Neural cell (in vitro differentiated cells): ENCODE data around the gene ENO4.

ENCODE experiments used
- EP300 ChIP-seq: fragments of 450-650 bp; conservative IDR thresholded peaks from 2 replicates; pipeline ENCODE4 v1.6.1; 2014; ENCODE audit warnings: antibody characterized with exemption, mild to moderate bottlenecking, moderate library complexity; ENCODE audit not compliant: poor library complexity, severe bottlenecking
- EZH2 ChIP-seq: fragments of 200-600, 300-800 bp; shearing (Covaris generic), sonication (generic); IDR thresholded peaks from 2 replicates; pipeline ENCODE4 v1.6.1; 2014; ENCODE audit warnings: antibody characterized with exemption, low read length, borderline replicate concordance, mild to moderate bottlenecking; ENCODE audit not compliant: insufficient read depth, poor library complexity, severe bottlenecking
- MXI1 ChIP-seq: fragments of 450-650 bp; conservative IDR thresholded peaks from 2 replicates; pipeline ENCODE4 v1.6.1; 2014; ENCODE audit warnings: antibody characterized with exemption, mild to moderate bottlenecking; ENCODE audit not compliant: poor library complexity, severe bottlenecking
- POLR2AphosphoS5 ChIP-seq: IDR thresholded peaks from 2 replicates; pipeline ENCODE4 v1.6.1; 2012
- REST ChIP-seq: IDR thresholded peaks from 2 replicates; pipeline ENCODE4 v1.6.1; 2012; ENCODE audit warnings: borderline replicate concordance
- SMC3 ChIP-seq: fragments of 450-650 bp; conservative IDR thresholded peaks from 2 replicates; pipeline ENCODE4 v1.6.1; 2014; ENCODE audit warnings: antibody characterized with exemption, mild to moderate bottlenecking, moderate library complexity; ENCODE audit not compliant: poor library complexity
- TF ChIP-seq, protein P1 (sequence below): fragments of 450-650 bp; IDR thresholded peaks from 2 replicates; pipeline ENCODE4 v1.5.1; 2014; ENCODE audit warnings: antibody characterized with exemption, mild to moderate bottlenecking, moderate library complexity; ENCODE audit not compliant: poor library complexity, severe bottlenecking

DNA sequence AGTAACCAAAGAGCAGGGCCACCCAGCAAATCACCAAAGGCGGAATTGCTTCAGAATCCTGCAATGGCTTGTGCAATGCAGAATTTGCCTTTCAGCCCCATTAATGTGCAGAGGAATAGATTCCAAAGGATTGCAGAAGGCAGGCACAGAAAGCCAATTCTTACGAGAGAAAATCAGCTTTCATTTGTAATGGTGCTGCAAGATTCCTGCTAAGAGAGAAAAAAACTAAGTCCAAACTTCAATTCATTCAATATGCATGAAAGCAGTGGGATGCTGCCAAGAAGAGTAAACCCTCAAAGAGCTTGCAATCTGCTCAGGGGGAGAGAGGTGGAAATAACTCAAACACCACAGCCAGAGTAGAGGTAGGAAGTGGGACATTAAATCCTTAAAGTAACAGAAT is 70.4 kb downstream of the ENO4 start:
- TF ChIP-seq, protein P1, sequence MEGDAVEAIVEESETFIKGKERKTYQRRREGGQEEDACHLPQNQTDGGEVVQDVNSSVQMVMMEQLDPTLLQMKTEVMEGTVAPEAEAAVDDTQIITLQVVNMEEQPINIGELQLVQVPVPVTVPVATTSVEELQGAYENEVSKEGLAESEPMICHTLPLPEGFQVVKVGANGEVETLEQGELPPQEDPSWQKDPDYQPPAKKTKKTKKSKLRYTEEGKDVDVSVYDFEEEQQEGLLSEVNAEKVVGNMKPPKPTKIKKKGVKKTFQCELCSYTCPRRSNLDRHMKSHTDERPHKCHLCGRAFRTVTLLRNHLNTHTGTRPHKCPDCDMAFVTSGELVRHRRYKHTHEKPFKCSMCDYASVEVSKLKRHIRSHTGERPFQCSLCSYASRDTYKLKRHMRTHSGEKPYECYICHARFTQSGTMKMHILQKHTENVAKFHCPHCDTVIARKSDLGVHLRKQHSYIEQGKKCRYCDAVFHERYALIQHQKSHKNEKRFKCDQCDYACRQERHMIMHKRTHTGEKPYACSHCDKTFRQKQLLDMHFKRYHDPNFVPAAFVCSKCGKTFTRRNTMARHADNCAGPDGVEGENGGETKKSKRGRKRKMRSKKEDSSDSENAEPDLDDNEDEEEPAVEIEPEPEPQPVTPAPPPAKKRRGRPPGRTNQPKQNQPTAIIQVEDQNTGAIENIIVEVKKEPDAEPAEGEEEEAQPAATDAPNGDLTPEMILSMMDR: no peak
- TF ChIP-seq REST: no peak
- TF ChIP-seq EP300: no peak
- no peak for TF ChIP-seq SMC3
- no peak for TF ChIP-seq EZH2
- TF ChIP-seq POLR2AphosphoS5: no peak
- no peak for TF ChIP-seq MXI1
